Ovary (tissue), 9 donors: Measurements from ENCODE around the gene OSBPL1A. TPM values are rescaled to one million over a fixed set of nuclear protein-coding genes. Genes with fewer than 3 reads are reported as not detected.

Source experiments
- DNase-seq, 5 donors: peaks; one replicate each; pipeline ENCODE4 v3.0.0-alpha.2; 2019 to 2020
- H3K27ac ChIP-seq, 2 donors: fragments of 200-600 bp; one replicate each; pipeline versions ENCODE4 v1.5.1 to v1.8.0; 2019 to 2022
- H3K27me3 ChIP-seq: fragments of 200-600 bp; one replicate; pipeline ENCODE4 v1.8.0; 2022
- H3K36me3 ChIP-seq: fragments of 200-600 bp; sonication (generic); one replicate; pipeline ENCODE4 v1.5.1; 2019
- H3K4me1 ChIP-seq: one replicate; pipeline ENCODE4 v1.8.1; 2013; ENCODE audit warnings: mild to moderate bottlenecking, moderate library complexity; ENCODE audit not compliant: insufficient read depth
- H3K4me3 ChIP-seq: fragments of 200-600 bp; sonication (generic); one replicate; pipeline ENCODE4 v1.5.1; 2017
- H3K9me3 ChIP-seq, 2 donors: fragments of 200-600 bp in 1 of 2; sonication (generic) in 1 of 2; one replicate each; pipeline versions ENCODE4 v1.5.1 to v1.8.1; 2013 to 2019; ENCODE audit warnings: mild to moderate bottlenecking in 1 of 2, moderate library complexity in 1 of 2
- CTCF ChIP-seq, 3 donors: fragments of 450-650 bp in 2 of 3; fragments of 200-600 bp in 1 of 3; IDR thresholded peaks; one replicate each; pipeline versions ENCODE4 v1.5.1 to v1.8.0; 2016 to 2022; ENCODE audit warnings: antibody characterized with exemption in 3 of 3, mild to moderate bottlenecking in 1 of 3
- EP300 ChIP-seq: sonication (generic); formaldehyde crosslinking; IDR thresholded peaks from one replicate; pipeline ENCODE4 v1.6.1; 2017; ENCODE audit warnings: antibody characterized with exemption
- POLR2A ChIP-seq: fragments of 450-650 bp; IDR thresholded peaks from one replicate; pipeline ENCODE4 v1.6.1; 2017; ENCODE audit warnings: antibody characterized with exemption, mild to moderate bottlenecking, moderate library complexity
- WGBS, 3 donors: extraction: QIAGEN DNeasy Blood & Tissue Kit in 1 of 3; methylation state at CpG; one replicate each; pipeline versions ENCODE4 v1.1.5 to v1.1.7; 2013 to 2017; 5-methylcytosine and 5-hydroxymethylcytosine counted together
- intact Hi-C, 4 donors: fragments of 100-400 bp; cut with DNase I; formaldehyde crosslinking; loops; one replicate each; pipeline versions ENCODE4 v1.11.0 to v1.15.1; 2022 to 2023
- polyA plus RNA-seq, 2 donors: library from polyadenylated mRNA; stranded (reverse); fragments of 200-250 nt in 1 of 2; fragments of 350-450 nt in 1 of 2; fragmentation: Illumina TruSeq in 1 of 2; extraction: RNeasy Lipid Tissue Mini Kit (QIAGEN cat#74804) in 1 of 2; gene quantifications; one replicate each; pipeline ENCODE4 v1.2.3, GENCODE V29; 2013 to 2014
- total RNA-seq, 7 donors: library from RNA; depleted of rRNA in 2 of 7; stranded (reverse); fragments of >200 nt in 2 of 7; fragmentation: NEBNext Ultra II Directional in 3 of 7; extraction: Animal tissue kit (Norgen Biotek cat#: 25700) in 3 of 7; gene quantifications; one replicate each; pipeline versions ENCODE4 v1.1.0 to v1.2.4, GENCODE V29; 2016 to 2023
- donor health status: DM: no; HTN: no; CAD: no; lungs with moderate emphysema.
- donor health status: DM: no; HTN: no; CAD: no.
- donor health status: Bipolar disorder and iron deficiency.
- donor health status: DM: yes; HTN: yes; CAD: no.
- donor health status: DM: no; HTN: no; CAD: no.
- donor health status: DM: yes; HTN: yes; CAD: no.

OSBPL1A gene
- total and polyA plus RNA-seq, 9 donors, result 28.1 to 68.9 (median 40.2) TPM

- Histone ChIP-seq H3K9me3 (no peaks in the 10 kb centered on the region), H3K4me1 (no peaks in the 10 kb centered on the region), H3K36me3 (no peaks in the 10 kb centered on the region), H3K27ac (no peak overlapping the region), H3K27me3 (no peaks in the 10 kb centered on the region), H3K4me3 (no peak overlapping the region)
- no peak for DNase-seq
- 57 to 69% (median 64%) methylated on average over 3 of the region's 3 CpGs for WGBS, 3 donors
- no peak for TF ChIP-seq POLR2A
- TF ChIP-seq EP300, result no peak
- TF ChIP-seq CTCF (IDR thresholded peaks at IDR 0.05), result no peak
- intact Hi-C loops, result no loop called here
Measured at GRCh38 chr18:24342347-24342746, 55.3 kb downstream of the OSBPL1A start.

GRCh38 chr18:24341361-24341760 is 56.3 kb downstream of the OSBPL1A start:
- Histone ChIP-seq H3K27me3 (no peaks in the 10 kb centered on the region), H3K27ac (no peak overlapping the region), H3K4me3 (no peak overlapping the region), H3K36me3 (no peaks in the 10 kb centered on the region), H3K9me3 (no peaks in the 10 kb centered on the region), H3K4me1 (no peaks in the 10 kb centered on the region)
- TF ChIP-seq EP300 (no peak), POLR2A (no peak), CTCF (IDR thresholded peaks at IDR 0.05) (no peak)
- intact Hi-C loops, result no loop called here
- DNase-seq, result no peak

- H3K4me1 ChIP-seq, result no peaks in the 10 kb centered on the region
- TF ChIP-seq CTCF (IDR thresholded peaks at IDR 0.05), result no peak
- TF ChIP-seq EP300, result no peak
- no peak for TF ChIP-seq POLR2A
- H3K9me3 ChIP-seq, result no peaks in the 10 kb centered on the region
- DNase-seq, result no peak
- 84 to 96% (median 89%) methylated on average over 2 of the region's 2 CpGs for WGBS, 3 donors
- intact Hi-C loops, result no loop called here
- no peaks in the 10 kb centered on the region for H3K27me3 ChIP-seq
- H3K4me3 ChIP-seq, result no peak overlapping the region
- H3K36me3 ChIP-seq, result no peaks in the 10 kb centered on the region
- H3K27ac ChIP-seq, result no peak overlapping the region
Measured at GRCh38 chr18:24333084-24333483, 64.5 kb downstream of the OSBPL1A start.

- Histone ChIP-seq H3K4me3 (no peak overlapping the region), H3K9me3 (no peaks in the 10 kb centered on the region), H3K27ac (no peak overlapping the region), H3K36me3 (no peaks in the 10 kb centered on the region), H3K4me1 (no peaks in the 10 kb centered on the region), H3K27me3 (no peaks in the 10 kb centered on the region)
- intact Hi-C loops, result no loop called here
- no peak for DNase-seq
- TF ChIP-seq EP300, result no peak
- no peak for TF ChIP-seq CTCF (IDR thresholded peaks at IDR 0.05)
- TF ChIP-seq POLR2A, result no peak
- 92 to 95% (median 92%) methylated on average over 3 of the region's 3 CpGs for WGBS, 3 donors
Measured at GRCh38 chr18:24326211-24326610, 71.4 kb downstream of the OSBPL1A start.
